Measurements from ENCODE around the gene INPP5D.

INPP5D gene

DNA sequence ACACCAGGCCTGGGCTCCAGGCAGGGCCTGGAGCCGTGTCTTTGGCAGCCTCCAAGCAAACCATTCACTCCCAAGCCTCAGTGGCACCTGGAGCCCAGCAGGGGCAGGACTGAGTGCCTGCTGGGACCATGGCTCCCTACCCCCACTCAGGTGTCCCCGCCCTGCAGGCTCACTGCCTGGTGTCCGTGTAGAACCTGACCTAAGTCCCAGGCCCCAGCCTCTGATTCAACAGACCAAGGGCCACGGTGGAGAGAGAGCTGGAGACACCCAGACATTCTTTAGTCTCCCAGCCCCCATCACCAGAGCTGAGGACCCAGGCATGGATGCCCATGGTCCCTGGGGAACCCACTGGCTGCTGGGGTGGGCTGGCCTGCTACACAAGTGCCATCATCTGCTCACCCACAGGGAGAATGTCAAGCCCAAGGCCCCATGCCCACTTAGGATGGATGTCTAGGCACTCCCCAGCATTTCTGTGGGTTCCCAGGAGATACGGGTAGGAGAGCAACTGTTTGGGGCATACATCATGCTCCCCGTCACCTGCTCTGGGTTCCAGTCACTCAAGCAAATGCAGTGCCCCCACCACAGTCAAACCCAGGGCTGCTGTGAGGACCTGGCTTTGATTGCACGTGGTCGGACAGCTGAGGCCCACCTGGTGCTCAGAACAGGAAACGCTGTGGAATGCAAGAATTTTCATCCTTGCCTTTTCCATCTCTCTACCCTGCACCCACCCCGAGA lies 148.4 kb downstream of the INPP5D start:
- DNase-seq (ENCODE audit: low spot score): no peak

DNA sequence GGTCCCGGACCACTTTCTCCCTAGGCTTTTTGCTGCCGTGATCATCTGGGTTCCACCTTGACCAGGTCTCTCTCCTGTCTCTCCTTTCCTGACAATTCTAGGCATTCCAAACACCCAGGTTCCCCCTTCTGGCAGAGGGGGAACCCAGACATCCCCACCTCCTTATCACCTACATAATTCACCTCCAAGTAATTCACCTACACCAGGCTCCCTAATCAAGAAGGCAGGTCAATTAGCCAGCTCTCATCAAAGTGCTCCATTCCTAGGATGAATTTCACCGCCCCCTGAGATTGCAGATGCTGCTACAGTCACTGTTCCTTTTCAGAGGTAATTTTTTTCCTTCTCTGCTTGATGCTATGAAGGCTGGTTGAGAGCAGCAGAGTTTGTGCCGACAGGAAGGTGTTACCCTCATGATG lies 149.0 kb downstream of the INPP5D start:
- DNase-seq (ENCODE audit: low spot score): no peak

DNA sequence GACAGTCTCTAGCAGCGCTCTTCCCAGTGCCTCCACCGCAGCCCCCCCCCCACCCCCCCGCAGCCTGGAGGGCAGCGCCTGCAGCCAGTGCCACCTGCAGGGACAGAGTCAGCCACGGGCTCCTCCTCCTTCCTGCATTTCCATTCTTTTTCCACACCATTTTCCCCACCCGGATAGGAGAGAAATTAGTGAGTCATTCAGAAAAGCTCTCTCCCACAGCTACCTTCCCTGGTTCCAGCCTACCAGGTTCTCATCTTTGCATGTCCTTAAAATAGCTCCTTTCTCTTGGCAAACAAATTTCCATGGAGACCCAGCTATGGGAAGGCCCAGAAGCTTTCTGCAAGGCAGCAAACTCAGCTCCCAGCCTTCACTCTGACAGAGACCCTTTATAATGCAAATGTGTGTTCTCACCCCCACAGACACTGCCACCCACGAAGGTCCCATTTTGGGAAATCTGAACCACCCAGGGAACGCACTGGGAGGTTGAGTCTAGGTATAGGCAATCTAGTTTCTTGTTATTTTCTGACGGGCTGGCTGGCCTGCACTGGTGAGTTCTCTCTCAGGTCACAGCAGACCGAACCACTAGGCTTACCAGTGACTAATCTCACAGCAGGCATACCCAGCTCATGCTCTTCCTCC lies 149.5 kb downstream of the INPP5D start:
- DNase-seq (ENCODE audit: low spot score): no peak

DNA sequence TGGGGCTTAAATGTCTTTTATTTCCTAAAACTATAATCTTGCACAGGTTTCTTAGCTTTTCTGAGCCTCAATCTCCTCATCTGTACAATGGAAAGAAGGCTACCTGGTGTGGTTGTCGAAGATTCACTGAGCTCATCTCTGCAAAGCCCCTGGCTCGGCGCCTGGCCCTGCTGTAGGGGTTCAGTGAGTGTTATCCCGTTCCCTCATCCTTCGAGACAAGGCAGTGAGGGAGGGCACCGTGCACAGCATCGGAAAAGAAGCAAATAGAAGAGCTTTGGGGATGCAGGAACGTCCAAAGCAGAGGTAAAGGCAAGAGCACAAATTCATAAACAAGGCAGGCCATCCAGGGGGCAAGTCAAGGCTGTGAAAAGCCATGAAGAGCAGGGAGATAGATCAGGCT lies 150.1 kb downstream of the INPP5D start:
- DNase-seq (ENCODE audit: low spot score): no peak

DNA sequence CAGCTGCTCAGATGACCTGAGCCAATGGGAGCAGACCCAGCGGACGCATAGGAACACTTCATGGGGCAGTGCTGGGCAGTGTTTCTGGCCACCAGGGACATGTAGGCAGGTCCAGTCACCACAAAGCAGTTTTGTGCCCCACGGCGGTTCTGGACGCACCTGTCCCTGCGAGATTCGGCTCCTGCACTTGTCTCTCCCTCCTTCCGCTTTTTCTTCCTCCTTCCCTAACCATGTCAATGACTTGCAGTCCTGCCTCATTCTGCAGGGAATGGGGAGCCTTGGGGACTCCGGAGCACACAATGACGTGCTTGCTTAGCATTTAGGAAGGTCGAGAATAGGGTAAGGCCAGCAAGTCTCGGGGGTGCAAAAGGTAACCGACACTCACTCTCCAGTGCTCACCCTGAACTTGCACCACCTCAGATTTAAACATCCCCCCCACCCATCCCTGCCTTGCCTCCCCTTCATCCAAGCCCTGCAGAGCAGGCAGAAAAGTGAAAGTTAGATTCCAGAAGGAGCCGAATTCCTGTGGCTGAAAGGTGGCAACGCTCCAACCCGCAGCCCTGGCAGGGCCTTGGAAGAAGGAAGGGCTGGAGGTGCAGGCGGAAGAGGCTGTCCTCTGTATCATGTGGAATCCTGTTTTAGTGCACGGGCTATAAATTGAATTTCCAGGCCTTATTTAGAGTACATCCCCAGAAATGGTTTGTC lies 150.9 kb downstream of the INPP5D start:
- DNase-seq (ENCODE audit: low spot score): no peak

DNA sequence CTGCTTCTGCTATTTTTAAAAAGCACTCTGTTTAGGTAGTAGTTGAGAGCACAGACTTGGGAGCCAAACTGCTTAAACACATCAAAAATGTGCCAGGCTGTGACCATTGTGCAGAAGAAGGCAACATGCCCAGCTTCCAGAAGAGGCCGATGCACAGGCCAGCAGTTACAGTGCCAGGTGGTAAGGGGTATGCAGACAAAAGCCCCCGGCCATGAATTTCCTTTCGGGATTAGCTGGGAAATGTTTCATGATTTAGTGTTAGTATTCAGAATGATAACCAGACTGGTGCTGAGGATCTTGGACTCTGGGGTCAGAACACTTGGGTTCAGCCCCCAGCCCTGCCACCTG lies 151.4 kb downstream of the INPP5D start:
- DNase-seq (ENCODE audit: low spot score): no peak

DNA sequence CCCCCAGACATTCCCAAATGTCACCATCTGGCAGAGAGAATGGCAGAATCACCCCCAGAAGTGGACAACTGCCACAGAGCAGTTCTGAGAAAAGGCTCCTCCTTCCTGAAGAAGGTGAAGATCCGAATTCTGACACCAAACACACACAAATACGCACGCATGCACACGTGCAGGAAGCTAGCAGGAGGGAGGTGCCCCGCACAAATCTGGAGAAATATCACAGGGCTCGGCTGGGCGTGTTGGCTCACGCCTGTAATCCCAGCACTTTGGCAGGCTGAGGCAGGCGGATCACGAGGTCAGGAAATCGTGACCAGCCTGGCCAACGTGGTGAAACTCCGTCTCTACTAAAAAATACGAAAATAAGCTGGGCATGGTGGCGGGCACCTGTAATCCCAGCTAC lies 152.9 kb downstream of the INPP5D start:
- DNase-seq (ENCODE audit: low spot score): no peak

DNA sequence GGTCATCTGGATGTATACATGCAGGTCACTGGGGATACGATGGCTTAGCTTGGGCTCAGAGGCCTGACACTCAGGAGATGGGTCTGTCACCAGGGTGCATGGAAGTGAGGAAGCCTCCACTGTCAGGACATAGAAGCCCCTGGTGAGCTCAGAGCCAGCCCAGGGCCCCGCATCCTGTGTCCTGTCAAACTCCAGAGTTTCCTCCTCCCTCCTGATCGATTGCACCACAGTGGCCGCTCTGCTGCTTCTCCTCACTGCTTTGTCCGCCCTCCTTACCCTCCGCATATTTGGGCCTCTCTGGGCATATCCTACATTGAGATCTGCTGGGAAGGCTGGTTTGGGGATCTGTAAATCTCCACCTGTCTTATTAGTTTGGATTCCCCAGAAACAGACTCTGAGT lies 153.8 kb downstream of the INPP5D start:
- no peak for DNase-seq (ENCODE audit: low spot score)

DNA sequence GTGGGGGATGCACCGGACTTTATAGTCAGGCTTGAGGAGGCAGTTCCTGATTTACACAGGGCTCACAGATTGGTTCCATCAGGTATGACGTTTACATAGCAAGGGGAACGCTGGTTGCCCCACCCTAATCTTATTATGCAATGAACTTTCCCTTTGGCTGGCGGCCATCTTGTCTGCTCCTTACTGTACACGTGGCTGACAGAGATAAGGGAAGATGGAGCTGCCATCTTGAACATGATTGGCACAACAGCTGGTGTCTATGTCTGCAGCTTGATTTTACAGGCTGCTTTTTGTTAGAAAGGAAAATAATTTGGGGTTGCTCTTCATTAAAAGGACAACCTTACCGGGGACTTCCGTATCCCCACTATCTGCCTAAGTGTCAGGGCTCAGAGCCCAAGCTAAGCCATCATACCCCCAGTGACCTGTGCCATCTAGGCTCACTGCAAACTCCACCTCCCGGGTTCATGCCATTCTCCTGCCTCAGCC lies 157.8 kb downstream of the INPP5D start:
- peak; percentile 11 for DNase-seq (ENCODE audit: low spot score)

DNA sequence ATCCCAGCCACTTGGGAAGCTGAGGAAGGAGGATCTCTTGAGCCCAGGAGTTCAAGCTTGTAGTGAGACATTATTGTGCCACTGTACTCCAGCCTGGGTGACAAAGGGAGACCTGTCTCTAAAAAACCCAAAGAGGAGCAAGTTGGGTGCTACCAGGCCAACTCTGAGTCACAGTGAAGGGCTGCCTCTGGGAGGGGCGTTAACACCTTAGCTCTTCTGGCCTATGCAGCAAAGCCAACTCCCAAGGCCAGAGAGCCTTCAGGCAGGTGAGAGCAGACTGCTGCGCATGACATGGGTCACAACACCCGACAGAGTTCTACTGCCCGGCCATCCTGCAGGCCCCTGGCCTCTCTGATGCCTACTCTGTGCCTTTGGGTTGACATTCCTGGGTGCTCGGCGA lies 158.7 kb downstream of the INPP5D start:
- DNase-seq (ENCODE audit: low spot score): no peak

DNA sequence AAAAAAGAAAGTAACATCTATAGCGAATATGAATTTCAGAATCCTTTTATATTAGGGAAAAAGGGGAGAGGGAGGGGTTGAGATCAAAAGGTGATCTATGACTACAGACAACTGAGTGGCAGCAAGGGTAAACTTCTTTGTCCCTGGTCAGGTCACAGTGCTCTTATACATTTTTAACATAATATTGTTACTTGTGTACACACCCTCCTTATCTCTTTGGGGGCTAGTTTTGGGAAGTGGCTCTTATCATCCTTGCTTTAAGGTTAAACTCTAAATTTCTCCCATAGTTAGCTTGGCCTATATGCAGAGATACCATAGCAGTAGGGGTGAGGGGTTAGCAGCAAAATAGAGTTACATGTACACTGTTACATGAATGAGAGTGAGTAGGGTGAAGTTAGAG lies 159.7 kb downstream of the INPP5D start:
- DNase-seq (ENCODE audit: low spot score): no peak

DNA sequence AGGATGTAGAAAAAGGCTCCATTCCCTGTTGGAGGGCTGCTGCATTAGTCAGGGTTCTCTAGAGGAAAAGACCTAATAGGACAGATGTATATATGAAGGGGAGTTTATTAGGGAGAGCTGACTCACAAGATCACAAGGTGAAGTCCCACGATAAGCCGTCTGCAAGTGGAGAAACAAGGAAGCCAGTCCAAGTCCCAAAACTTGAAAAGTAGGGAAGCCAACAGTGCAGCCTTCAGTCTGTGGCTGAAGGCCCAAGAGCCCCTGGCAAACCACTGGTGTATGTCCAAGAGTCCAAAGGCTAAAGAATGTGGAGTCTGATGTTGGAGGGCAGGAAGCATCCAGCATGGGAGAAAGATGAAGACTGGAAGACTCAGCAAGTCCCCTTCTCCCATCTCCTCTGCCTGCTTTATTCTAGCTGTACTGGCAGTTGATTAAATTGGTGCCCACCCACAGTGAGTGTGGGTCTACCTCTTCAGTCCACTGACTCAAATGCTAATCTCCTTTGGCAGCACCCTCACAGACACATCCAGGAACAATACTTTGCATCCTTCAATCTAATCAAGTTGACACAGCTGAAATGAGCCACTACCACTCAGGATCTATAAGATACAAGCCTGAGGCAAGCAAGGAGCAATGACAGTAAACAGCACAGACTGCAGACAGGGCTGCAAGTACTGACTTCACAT lies 161.4 kb downstream of the INPP5D start:
- no peak for DNase-seq (ENCODE audit: low spot score)

DNA sequence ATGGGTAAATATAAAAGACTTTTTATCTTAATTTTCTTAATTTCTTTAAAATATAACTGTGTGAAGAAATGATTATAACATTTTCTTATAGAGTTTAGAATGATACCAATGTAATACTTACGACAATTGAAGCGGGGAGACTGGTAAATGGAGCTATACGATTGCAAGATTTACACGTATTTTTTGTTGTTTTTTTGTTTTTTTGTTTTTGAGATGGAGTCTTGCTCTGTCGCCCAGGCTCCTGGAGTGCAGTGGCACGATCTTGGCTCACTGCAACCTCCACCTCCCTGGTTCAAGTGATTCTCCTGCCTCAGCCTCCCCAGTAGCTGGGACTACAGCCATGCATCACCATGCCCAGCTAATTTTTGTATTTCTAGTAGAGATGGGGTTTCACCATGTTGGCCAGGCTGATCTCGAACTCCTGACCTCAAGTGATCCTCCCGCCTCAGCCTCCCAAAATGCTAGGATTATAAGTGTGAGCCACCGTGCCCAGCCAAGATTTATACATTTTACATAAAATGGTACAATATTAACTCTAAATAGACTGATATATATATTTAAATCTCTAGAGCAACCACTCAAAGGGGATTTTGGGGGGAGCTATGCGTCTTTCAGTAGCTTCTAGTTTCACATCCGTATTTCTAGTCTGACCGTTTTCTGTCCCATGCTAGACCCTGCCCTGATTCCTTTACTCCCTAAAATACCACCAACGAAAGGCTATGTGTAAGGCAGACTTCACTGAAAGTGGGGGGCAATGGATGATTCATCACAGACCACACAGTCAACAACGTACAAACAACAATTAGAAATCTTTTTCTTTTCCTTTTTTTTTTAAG lies 163.1 kb downstream of the INPP5D start:
- DNase-seq (ENCODE audit: low spot score): no peak

DNA sequence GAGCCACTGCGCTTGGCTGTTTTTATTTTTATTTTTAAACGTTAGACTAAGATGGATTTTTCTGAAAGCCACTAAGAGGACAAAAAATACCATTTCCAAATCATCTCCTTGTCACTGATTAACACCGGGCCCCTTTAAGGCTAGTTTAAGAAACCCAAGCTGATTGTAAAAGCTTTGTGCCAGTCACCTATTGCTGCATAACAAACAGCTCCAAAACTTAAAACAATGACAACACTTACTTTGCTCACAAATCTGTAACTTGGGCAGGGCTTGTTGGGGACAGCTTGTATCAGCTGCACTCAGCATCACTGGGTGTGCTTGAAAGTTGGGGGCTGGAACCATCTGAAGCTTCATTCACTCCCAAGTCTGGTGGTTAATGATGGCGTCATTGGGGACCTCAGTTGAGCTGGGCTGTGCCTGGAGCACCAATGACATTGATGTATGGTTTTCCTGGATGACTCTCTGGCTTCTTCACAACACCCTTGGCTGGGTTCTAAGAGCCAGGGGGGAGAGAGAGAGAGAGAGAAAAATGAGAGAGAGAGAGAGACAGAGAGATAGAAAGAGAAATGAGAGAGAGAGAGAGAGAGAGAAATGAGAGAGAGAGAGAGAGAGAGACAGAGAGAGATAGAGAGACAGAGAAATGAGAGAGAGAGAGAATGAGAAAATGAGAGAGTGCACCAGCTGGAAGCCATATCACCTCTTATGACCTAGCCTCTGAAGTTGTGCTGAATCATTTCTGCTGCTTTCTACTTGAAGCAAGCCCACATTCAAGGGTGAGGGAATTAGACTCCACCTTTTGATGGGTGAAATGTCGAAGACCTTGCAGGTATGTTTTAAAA lies 165.3 kb downstream of the INPP5D start:
- DNase-seq (ENCODE audit: low spot score): no peak

DNA sequence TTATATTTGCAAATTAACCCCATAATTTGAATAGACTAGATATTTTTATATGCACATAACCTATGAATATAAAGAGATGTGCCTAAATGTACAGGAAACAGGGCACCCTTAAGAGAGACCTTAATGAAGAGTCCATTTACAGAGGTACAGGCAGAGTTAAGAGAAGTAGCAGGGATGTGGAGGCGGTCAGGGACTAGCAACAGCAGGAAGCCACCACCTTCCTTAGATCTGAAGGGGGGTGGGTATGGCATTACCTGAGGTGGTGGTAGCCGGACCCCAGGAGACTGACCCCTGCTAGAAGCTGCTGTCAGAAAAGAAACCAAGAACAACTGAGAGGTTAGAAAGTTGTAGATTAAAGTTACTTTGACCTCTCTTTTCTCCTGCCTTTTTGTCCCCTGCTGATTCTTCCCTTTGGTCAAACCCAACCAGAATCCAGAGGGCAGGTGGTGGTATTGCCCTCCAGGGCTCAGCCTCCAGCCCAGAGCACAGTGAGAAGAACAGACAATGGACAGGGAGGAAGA lies 166.4 kb downstream of the INPP5D start:
- DNase-seq (ENCODE audit: low spot score): no peak

DNA sequence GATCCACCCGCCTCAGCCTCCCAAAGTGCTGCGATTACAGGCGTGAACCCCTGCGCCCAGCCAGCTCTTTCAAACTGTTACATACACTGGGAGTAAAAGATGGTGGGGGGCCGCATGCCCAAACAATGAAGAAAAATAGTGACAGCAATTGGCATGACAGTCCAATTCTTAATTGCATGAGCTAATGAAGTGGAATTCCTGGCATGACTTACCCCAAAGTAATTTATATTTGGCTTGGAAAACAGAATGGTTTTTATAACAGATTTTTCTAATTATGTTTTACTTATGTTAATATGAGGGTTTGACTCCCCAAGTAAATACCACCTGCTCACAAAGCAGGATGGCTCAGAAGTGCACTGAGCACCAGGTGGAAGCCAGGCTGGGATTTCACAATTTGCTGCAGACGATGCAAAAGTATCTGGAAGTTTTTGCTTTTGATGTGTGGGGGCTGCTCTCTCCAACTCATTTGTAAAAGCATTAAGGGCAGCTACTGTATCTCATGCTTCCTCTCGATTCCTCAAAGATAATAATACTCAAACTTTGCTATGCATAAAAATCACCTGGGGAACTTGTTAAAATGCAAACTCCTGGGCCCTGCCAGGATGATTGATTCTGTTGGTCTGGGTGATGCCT lies 167.3 kb downstream of the INPP5D start:
- DNase-seq (ENCODE audit: low spot score): no peak

DNA sequence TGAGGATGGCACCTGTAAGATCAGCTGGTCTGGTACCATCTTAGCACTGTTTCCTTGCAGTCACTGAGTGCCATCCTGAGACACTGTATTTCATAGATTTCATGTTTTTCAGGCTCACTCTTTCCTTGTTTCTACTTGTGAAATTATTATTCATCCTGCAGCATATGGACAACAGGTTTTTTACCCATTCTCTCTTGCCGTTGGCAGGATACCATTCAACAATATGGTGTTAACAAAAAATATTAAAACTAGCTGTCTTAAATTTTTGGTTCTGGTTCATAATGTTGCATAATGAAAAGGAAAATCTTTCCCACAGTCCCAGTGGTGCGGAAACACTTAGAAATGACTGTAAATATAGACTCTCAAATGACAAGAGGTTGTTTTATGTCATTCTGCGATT lies 168.2 kb downstream of the INPP5D start:
- DNase-seq (ENCODE audit: low spot score): no peak

DNA sequence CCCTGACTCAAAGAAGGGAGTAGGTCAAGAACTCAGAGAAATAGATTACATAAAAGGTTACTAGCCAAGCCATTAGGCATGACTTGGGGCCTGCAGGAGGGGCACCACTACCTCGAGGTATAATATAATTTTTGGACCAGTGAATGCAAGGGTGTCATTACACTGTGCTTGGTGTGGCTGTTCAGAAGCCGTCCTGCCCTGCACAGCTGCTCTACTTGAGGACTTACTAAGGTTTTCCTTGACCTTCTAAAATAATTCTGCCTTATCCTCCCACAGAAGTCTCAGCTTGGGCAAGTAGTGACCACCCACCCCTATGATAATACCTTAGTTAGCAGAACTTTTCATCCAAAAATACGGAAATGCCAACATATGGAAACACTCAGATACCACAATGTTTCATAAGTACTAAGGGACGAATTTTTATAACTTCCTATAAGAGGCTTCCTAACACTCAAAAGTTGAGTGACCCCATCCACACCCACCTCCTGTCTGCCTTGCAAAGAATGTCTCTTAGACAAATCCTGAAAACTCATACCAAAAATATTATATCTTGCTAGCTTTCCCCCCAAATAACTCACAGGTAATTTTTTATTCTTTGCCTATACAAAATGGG lies 173.6 kb downstream of the INPP5D start:
- DNase-seq (ENCODE audit: low spot score): no peak

DNA sequence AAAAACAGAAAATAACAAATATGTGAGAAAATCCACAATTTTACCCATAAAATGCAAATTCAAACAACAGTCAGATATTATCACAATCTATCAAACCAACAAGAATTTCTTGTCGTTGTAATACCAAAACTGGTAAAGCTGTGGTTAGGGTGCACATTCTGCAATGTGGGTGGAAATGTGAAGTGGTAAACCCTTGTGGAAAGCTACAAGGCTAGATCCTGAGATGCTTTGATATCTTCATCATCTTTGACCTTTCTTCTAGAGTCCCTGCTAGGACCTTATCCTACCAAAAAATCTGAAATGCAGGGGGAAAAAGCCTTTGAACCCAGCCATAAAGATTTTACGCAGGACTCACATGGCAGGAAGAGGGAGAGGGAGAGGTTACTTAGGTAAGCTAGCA lies 174.1 kb downstream of the INPP5D start:
- no peak for DNase-seq (ENCODE audit: low spot score)

All from SK-N-DZ (cell line).